GM19324 (cell line): Measurements from ENCODE around the gene TEAD3.
"Not testable (repeated sequence)": the region's sequence is repeated elsewhere in the genome, so short reads cannot be mapped to it uniquely, and the experiment has no call there.

Experiments used
- ATAC-seq: cut with Tn5 transposase; IDR thresholded peaks from one replicate; pipeline ENCODE4 v1.9.1; 2021; ENCODE audit warnings: mild to moderate bottlenecking, moderate library complexity; ENCODE audit not compliant: unreplicated experiment, low FRiP score

The TEAD3 gene

DNA sequence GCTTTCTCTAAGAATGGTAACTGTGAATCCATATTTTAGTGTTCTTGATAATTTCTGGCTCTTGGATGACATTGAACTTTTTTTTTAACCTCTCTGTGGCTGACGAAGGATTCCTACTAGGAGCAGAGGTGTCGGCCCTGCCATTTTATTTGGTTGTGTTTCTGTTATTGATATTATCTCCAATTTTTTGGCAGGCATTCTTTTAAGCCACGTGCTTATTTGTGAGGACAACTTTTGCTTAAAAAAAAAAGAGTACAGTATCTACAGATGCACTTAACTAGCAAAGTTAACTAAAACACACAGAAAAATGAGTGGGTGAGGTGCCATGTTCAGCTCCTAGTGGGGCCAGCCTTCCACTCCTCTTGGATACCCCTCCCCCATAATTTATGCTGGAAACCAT, 43.6 kb downstream of the TEAD3 start:
- ATAC-seq: no peak

DNA sequence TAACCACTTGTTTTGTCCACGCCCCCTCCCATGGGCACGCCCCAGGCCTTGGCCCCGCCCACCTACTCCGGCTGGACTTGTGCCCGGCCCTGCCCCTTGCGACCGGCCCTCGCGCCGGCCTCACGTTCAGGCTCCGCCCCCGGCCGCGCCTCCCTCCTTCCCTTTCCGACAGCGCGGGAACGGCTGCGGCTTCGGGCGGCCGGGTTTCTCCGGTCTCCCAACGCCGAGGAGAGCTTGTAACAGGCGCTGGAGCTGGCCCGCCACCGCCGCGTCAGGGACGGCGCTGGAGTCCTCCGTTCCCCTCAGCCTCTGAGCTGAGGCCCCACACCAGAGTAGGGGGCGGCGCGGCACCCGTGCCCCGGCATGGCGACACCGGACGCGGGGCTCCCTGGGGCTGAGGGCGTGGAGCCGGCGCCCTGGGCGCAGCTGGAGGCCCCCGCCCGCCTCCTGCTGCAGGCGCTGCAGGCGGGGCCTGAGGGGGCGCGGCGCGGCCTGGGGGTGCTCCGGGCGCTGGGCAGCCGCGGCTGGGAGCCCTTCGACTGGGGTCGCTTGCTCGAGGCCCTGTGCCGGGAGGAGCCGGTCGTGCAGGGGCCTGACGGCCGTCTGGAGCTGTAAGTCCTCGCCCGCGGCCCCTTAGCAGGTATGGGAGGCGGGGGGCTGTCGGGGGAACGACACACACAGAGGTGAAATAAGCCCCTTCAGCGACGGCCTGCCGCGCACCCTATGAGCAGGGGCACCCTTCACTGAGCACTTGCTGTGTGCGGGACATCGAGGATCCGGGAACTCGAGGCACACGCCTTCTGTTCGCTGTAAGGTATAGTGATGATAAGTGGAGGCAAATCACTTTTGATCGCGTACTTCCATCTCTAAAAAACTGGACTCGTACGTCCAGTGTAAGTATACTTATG, 44.4 kb downstream of the TEAD3 start, which contains the start of gene FANCE:
TSS of gene FANCE (plus strand) at position 156 of the 908 bp plus-strand sequence. CDS start at position 364, 208 bp downstream.
- ATAC-seq: peak; percentile 96

DNA sequence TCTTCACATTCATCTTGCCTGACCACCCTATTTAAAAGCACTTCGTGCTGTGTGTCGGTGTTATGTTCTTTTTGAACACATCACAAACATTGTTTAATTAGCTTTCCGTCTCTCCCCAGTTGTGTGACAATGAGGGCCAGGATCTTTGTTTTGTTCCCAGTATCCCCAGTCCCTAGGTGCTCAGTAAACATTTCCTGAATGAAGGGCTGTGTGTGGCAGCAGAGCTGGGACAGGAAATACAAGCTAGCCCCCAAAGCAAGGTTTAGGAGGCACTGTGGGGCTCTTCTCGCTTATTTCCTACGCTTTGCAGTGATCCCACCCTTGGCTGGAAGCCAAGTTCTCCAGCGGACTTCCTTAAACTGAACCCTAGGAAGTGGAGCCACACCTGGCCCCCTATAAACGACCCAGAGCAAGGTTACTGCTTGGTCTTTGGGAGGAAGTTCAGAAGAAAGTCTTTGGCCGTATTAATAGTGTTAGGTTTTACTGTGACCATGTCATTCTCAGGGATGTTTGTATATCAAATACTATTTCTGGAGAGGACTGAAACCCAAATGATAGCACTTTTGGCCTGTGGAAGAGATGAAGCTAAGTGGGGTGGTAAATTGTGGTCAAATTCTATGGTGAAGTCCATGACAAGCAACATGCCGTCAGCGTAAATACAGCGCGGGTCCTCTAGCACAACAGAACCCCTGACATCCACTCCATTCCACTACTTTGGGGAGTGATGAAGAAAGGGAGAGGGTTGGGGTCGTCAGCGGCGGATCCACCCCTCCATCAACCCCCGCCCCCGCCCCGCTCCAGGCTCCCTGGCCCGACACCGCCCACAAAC, 45.3 kb downstream of the TEAD3 start:
- ATAC-seq: no peak

- ATAC-seq: no peak
Observed at GRCh38 chr6:35449287-35449881, 47.5 kb downstream of the TEAD3 start.

DNA sequence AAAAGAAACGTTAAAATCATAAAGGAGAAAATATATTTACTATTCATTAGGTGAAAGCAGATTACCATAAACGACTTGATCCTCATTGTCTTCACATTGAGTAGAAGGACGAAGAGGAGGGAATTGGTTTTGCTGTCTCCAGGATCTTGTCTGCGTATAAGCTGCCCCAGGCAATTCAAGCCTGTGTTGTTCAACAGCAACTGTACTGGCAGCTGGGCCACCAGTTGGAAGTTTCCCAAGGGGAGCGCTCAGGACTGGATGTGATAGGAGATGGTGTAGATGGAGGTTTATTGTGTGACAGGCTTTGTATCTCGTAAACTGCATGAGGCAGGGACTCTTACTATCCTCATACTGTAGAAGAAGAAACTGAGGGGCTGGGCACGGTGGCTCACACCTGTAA, 48.7 kb downstream of the TEAD3 start:
- no peak for ATAC-seq

DNA sequence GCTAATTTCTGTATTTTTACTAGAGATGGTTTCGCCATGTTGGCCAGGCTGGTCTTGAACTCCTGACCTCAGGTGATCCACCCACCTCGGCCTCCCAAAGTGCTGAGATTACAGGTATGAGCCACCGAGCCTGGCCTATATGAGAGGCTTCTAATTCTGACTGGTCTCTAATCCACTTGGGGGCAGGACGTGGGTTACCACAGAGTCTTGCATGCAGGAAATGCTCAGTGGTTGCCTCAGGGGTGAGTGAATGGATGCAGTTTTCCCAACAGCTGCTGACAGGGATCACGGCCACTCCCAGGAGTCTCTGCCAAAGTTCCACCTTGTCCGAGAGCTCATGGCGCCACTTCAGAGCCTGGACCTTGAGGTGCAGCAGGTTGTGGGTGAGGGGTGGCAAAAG, 51.2 kb downstream of the TEAD3 start:
- ATAC-seq: no peak

- no peak for ATAC-seq
Observed at GRCh38 chr6:35443341-35444030, 53.4 kb downstream of the TEAD3 start.

DNA sequence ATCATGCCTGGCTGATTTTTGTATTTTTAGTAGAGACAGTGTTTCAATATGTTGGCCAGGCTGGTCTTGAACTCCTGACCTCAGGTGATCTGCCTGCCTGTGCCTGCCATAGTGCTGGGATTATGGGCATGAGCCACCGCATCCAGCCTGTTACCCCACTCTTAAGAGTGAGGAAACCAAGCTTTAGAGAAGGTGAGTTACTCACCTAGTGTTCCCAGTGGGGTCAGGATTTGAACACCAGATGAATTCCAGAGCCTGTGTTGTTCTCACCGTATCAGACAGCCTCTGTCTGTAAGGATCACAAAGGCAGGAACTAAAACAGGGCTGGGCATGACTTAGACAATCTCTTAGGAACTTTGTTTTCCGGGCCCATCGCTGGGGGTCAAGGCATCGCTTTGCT, 54.2 kb downstream of the TEAD3 start:
- ATAC-seq: no peak

GRCh38 chr6:35441642-35442041, 55.2 kb downstream of the TEAD3 start:
- ATAC-seq: no peak

GRCh38 chr6:35441205-35441604, 55.7 kb downstream of the TEAD3 start:
- ATAC-seq: no peak

GRCh38 chr6:35439308-35439707, 57.6 kb downstream of the TEAD3 start:
- ATAC-seq: no peak

GRCh38 chr6:35438378-35439065, 58.4 kb downstream of the TEAD3 start:
- ATAC-seq: not testable (repeated sequence)

GRCh38 chr6:35436071-35436857, 60.6 kb downstream of the TEAD3 start:
- ATAC-seq: no peak

DNA sequence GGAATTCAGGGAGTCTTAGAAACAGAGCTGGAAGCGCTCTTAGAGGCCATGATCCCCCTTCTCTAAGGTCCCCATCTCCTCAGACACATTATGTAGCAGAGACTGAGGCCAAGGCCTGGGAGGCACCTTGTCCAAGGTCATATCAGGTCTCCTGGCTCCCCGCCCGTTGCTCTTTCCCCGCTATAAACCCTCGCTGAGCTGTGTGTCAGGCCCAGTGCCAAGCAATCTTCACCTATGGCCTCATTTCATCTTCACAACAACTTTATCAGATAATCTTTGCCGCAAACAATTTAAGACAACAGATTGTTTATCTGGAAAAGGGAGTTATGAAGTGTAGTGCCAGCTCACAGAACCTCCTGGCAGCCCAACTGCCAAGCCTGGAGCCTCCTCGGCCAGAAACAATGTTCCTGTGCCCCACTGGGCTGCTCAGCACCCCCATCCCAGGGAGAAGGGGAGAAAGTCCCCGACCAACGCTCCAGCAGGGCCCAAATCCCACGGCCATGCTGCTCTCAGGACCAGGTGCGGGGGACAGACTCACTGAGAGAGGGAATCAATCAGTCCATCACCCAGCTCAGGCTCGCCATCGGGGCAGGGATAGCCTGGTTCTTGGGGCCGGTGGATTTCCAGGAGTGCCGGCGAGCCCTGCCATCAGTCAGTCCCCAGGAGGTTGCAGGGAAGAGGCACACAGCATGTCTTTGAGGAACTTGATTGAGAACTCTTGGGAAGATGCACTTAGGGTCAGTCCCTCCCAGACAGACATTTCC, 61.6 kb downstream of the TEAD3 start:
- no peak for ATAC-seq

DNA sequence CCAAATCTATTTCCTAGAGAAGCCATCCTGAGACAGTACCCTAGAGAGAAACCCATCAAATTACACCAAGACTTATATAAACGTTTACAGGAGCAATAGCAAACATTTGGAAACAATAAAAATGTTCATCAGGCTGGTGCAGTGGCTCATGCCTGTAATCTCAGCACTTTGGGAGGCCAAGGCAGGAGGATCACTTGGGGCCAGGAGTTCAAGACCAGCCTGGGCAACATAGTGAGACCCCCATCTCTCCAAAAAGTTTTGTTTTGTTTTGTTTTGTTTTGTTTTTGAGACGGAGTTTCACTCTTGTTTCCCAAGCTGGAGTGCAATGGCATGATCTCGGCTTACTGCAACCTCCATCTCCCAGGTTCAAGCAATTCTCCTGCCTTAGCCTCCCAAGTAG, 64.2 kb downstream of the TEAD3 start:
- not testable (repeated sequence) for ATAC-seq

DNA sequence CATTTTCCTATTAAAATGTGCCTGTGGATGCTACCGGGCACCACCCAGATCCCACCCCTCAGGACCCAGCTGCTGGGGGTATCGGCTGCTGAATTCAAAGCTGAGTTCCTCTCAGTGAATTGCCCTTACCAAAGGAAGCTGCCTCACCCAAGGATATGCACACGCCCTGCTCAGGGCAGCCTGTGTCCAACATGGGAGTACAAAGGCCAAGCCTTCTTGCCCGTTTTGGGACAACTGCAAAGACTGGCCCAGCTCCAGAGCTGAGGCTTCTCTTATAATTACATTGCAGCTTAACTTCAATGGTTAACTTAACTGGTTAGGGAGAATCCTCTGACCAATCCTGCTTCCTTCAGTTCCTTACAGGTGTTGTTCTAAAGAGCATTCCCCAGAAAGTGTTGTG, 64.6 kb downstream of the TEAD3 start:
- no peak for ATAC-seq

- no peak for ATAC-seq
Observed at GRCh38 chr6:35429463-35429862, 67.4 kb downstream of the TEAD3 start.

- ATAC-seq: no peak
Observed at GRCh38 chr6:35428421-35429149, 68.3 kb downstream of the TEAD3 start.
